Peyer's patch (tissue), 4 donors: ENCODE results near the gene ADGRG7.

Experiments used
- CTCF ChIP-seq, 6 experiments: fragments of 450-650 bp in 4 of 6; fragments of 200-600 bp in 2 of 6; sonication (generic) in 1 of 6; IDR thresholded peaks; one replicate each; pipeline ENCODE4 v1.5.1; 2017 to 2019; ENCODE audit warnings: antibody characterized with exemption in 6 of 6, mild to moderate bottlenecking in 3 of 6, moderate library complexity in 1 of 6
- POLR2A ChIP-seq, 2 donors: fragments of 450-650 bp; IDR thresholded peaks; one replicate each; pipeline ENCODE4 v1.5.1; 2017; ENCODE audit warnings: antibody characterized with exemption in 2 of 2, mild to moderate bottlenecking in 2 of 2, moderate library complexity in 2 of 2

GRCh38 chr3:100726706-100727105, 117.3 kb downstream of the ADGRG7 start:
- TF ChIP-seq POLR2A (IDR thresholded peaks at IDR 0.05), result no peak
- TF ChIP-seq CTCF (IDR thresholded peaks at IDR 0.05), result no peak
